Stimulated activated CD4-positive, alpha-beta T cell treated with anti-CD3 and anti-CD28 coated beads, Interleukin-1b, Interleukin-23, amount 100 ng/mL, for 24 hours (primary cell): ENCODE results near the gene ASPN.
"Not testable (repeated sequence)": the region's sequence is repeated elsewhere in the genome, so short reads cannot be mapped to it uniquely, and the experiment has no call there.

Experiments
- DNase-seq, 4 experiments: peaks; one replicate each; pipeline ENCODE4 v3.0.0-alpha.2; 2020; ENCODE audit warnings: low read depth in 4 of 4, low spot score in 1 of 4

ASPN gene

DNA sequence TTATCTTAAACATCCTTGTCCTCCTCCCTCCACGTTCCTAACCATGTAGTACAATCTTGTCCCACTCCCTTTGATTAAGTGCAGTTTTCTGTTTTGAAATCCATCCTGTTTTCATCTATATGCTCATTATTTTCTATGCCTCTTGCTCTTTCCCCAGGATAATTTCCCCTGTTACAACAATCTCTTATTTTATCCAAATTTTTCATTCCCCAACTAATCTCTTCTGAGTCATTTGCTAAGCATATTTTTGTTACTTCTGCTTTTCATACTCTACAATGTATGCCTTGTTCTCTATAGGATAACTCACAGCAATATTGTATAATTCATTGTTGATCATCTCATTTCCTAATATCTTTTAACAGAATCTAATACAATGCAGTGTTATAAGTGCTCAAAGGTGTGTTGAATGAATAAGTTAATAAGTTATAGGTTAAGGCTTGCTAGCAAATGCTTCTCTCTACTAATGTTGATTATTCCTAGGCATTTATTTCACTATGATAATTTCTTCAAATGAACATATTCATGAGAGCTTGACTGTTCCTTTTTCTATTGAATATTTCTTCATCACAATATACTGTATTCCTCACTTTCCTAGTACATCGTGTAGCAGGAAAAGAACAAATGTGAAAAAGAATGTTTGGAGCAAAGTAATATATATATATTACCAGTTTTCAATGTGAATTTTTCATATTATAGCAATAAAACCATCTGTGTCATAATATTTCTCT lies 59.5 kb downstream of the ASPN start:
- no peak for DNase-seq

DNA sequence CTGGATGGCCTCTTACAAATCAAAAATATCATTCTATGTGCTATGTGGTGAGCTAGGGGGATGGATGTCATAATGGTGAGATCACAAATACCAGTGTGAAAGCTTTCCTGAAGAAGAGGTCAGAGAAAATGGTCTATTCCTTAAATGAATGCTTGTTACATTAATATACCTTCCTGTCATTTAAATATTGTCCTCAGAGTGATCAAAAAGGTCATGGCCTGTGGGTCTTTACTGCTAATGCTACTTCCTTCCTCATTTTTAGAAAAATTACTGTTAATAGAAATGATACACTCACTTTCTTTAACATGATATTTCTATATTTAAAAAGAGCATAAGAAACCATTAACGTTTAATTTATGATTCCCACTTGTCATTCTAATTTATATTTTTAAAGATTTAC lies 67.7 kb downstream of the ASPN start:
- no peak for DNase-seq

DNA sequence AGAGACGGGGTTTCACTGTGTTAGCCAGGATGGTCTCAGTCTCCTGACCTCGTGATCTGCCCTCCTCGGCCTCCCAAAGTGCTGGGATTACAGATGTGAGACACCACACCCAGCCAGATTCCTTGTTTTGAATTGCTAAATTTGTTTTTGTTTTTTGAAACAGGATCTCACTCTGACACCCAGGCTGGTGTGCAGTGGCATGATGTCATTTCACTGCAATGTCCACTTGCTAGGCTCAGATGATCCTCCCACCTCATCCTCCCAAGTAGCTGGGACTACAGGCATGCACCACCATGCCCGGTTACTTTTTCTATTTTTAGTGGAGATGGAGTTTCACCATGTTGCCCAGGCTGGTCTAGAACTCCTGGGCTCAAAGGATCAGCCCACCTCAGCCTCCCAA lies 71.1 kb downstream of the ASPN start:
- not testable (repeated sequence) for DNase-seq

DNA sequence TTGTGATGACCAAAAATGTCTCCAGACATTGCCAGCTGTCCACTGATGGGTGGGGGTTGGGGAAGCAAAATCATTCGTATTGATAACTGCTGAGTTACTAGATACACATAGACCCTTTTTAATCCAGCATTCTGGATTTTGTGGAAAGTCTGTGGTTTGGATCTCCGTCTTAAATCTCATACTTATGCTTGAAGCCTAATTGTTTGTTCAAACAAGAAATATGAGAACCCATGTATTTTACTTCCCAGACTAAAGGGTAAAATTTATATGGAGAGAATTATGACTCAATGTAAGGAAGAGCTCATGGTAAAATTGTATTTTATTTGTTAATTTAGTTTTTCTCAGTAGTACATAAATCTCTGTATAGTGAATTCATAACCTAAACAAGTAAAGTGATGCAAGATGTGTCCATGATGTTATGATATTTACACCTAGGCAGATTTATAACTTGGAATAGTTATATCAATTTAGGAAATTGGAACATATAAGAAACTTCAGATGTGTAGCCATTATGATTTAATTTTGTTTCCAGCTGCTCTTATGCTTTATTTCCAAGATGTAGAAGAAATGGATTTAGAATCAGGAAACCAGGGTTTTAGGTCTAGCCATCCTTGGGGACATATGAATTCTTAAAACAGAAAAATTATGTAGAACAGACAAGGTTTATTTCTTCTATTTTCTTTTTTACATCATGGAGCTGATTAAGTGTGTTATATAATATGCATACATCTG lies 73.4 kb downstream of the ASPN start:
- no peak for DNase-seq

DNA sequence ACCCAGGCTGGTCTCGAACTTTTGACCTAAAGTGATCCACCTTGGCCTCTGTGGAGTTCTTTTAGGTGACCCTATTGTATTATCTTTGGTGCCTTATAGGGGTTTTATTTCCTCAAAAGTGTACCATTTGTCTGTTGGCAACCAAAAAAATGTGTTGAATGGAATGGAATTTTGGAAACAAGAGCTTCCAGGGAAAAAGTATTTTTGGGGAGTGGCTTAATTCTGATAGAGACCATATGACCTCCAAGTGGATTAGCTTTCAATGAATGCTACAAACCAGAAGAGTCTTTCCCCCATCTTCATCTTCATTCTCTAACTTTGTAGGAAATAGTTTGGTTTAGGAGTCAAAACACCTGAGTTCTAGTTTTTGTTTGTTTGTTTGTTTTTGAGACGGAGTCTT lies 74.5 kb downstream of the ASPN start:
- DNase-seq, result no peak

DNA sequence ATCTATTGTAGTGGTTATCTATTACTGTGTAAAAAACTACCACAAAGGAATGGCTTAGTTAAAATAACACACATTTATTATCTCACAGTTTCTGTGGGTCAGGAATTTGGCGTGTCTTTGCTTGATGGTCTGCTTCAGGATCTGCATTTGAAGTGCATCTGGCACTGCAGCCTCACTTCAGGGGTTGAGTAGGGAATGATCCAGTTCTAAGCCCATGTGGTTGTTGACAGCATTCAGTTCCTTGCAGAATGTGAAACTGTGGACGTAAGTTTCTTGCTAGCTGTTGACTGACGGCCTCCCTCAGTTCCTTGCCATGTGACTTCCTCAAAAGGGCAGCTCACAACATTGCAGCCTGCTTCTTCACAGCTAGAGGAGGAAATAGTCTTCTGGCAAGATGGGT lies 75.8 kb downstream of the ASPN start:
- no peak for DNase-seq
